Nephron progenitor cell (in vitro differentiated cells): ENCODE results near the gene TMEM192.

Source experiments
- DNase-seq: peaks from one replicate; pipeline ENCODE4 v3.0.0; 2021
- H3K27ac Mint-ChIP-seq: 2 replicates; pipeline ENCODE4 v1.8.0; 2021; ENCODE audit warnings: mild to moderate bottlenecking, moderate library complexity, mixed read lengths
- H3K27me3 Mint-ChIP-seq: 2 replicates; pipeline ENCODE4 v1.8.0; 2021; ENCODE audit warnings: mild to moderate bottlenecking, low read depth, mixed read lengths; ENCODE audit not compliant: poor library complexity
- H3K36me3 Mint-ChIP-seq: 2 replicates; pipeline ENCODE4 v1.8.0; 2021; ENCODE audit warnings: low read depth, mixed read lengths
- H3K4me1 Mint-ChIP-seq: 2 replicates; pipeline ENCODE4 v1.8.0; 2021; ENCODE audit warnings: mixed read lengths
- H3K4me3 Mint-ChIP-seq: 2 replicates; pipeline ENCODE4 v1.8.0; 2021; ENCODE audit warnings: mild to moderate bottlenecking, moderate library complexity, mixed read lengths
- H3K9me3 Mint-ChIP-seq: 2 replicates; pipeline ENCODE4 v1.8.0; 2021; ENCODE audit warnings: mild to moderate bottlenecking, moderate library complexity, mixed read lengths
- CTCF ChIP-seq: fragments of 200-600 bp; sonication (generic); IDR thresholded peaks from 2 replicates; pipeline ENCODE4 v1.5.0; 2021; ENCODE audit warnings: antibody characterized with exemption

TMEM192 gene

GRCh38 chr4:165112368-165113121 lies at the start of gene TMEM192:
TSS of gene TMEM192 (minus strand) at chr4:165112860. CDS start at chr4:165112773, 87 bp downstream.
- Mint-ChIP-seq H3K4me3 (peak within 1 kb of the TSS; percentile 93), H3K9me3 (no peaks in the 10 kb centered on the region), H3K4me1 (peaks cover 21% of the 10 kb centered on the region), H3K27me3 (peaks cover 5% of the 10 kb centered on the region), H3K36me3 (peaks cover 9% of the 10 kb centered on the region), H3K27ac (peak within 1 kb of the TSS; percentile 86)
- TF ChIP-seq CTCF = no peak
- peak; percentile 95 for DNase-seq

GRCh38 chr4:165158762-165159161 lies 46.1 kb upstream of the TMEM192 start:
- no peak for DNase-seq
- Mint-ChIP-seq H3K4me1 (no peaks in the 10 kb centered on the region), H3K4me3 (no peak overlapping the region), H3K9me3 (peaks cover 17% of the 10 kb centered on the region), H3K36me3 (no peaks in the 10 kb centered on the region), H3K27ac (no peak overlapping the region), H3K27me3 (peaks cover 4% of the 10 kb centered on the region)
- TF ChIP-seq CTCF = no peak

- no peaks in the 10 kb centered on the region for H3K36me3 Mint-ChIP-seq
- H3K27ac Mint-ChIP-seq = no peak overlapping the region
- no peak overlapping the region for H3K4me3 Mint-ChIP-seq
- TF ChIP-seq CTCF = no peak
- no peaks in the 10 kb centered on the region for H3K4me1 Mint-ChIP-seq
- no peak for DNase-seq
- H3K27me3 Mint-ChIP-seq = peaks cover 4% of the 10 kb centered on the region
- H3K9me3 Mint-ChIP-seq = peaks cover 17% of the 10 kb centered on the region
Measured at GRCh38 chr4:165156906-165157305, 44.2 kb upstream of the TMEM192 start.

- H3K9me3 Mint-ChIP-seq = peaks cover 17% of the 10 kb centered on the region
Measured at GRCh38 chr4:165154482-165154881, 41.8 kb upstream of the TMEM192 start.

GRCh38 chr4:165152527-165152926 lies 39.9 kb upstream of the TMEM192 start:
- no peaks in the 10 kb centered on the region for H3K4me1 Mint-ChIP-seq

More at GRCh38 chr4:165154482-165154881, 41.8 kb upstream of the TMEM192 start:
- no peaks in the 10 kb centered on the region for H3K36me3 Mint-ChIP-seq
- H3K4me3 Mint-ChIP-seq = no peak overlapping the region
- no peaks in the 10 kb centered on the region for H3K4me1 Mint-ChIP-seq
- TF ChIP-seq CTCF = no peak
- H3K27me3 Mint-ChIP-seq = no peaks in the 10 kb centered on the region
- H3K27ac Mint-ChIP-seq = no peak overlapping the region
- no peak for DNase-seq

More at GRCh38 chr4:165152527-165152926, 39.9 kb upstream of the TMEM192 start:
- Mint-ChIP-seq H3K9me3 (peaks cover 14% of the 10 kb centered on the region), H3K36me3 (no peaks in the 10 kb centered on the region), H3K27me3 (no peaks in the 10 kb centered on the region), H3K27ac (no peak overlapping the region), H3K4me3 (no peak overlapping the region)
- no peak for TF ChIP-seq CTCF
- no peak for DNase-seq
